DOHH2 (cell line): ENCODE results near the gene TNFAIP1.

ENCODE experiments used
- EZH2phosphoT487 ChIP-seq: fragments of 200-600 bp; sonication (generic); IDR thresholded peaks from 2 replicates; pipeline ENCODE4 v1.6.1; 2017; ENCODE audit warnings: borderline replicate concordance, mild to moderate bottlenecking, antibody characterized with exemption, low read length, moderate library complexity, mixed read lengths
- TF ChIP-seq, protein P1 (sequence below): fragments of 200-600 bp; sonication (generic); IDR thresholded peaks from one replicate; pipeline ENCODE4 v1.5.1; 2014; ENCODE audit warnings: antibody characterized with exemption, mild to moderate bottlenecking, low read depth, low read length; ENCODE audit not compliant: poor library complexity, severe bottlenecking

- TF ChIP-seq, protein P1, sequence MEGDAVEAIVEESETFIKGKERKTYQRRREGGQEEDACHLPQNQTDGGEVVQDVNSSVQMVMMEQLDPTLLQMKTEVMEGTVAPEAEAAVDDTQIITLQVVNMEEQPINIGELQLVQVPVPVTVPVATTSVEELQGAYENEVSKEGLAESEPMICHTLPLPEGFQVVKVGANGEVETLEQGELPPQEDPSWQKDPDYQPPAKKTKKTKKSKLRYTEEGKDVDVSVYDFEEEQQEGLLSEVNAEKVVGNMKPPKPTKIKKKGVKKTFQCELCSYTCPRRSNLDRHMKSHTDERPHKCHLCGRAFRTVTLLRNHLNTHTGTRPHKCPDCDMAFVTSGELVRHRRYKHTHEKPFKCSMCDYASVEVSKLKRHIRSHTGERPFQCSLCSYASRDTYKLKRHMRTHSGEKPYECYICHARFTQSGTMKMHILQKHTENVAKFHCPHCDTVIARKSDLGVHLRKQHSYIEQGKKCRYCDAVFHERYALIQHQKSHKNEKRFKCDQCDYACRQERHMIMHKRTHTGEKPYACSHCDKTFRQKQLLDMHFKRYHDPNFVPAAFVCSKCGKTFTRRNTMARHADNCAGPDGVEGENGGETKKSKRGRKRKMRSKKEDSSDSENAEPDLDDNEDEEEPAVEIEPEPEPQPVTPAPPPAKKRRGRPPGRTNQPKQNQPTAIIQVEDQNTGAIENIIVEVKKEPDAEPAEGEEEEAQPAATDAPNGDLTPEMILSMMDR = no peak
- TF ChIP-seq EZH2phosphoT487 = no peak
Observed at GRCh38 chr17:28326114-28326513, 9.4 kb upstream of the TNFAIP1 start.
